DLD1 (cell line): ENCODE data around the gene PITHD1.
"Not testable (repeated sequence)": the region's sequence is repeated elsewhere in the genome, so short reads cannot be mapped to it uniquely, and the experiment has no call there.

Experiments
- in situ Hi-C: cut with HindIII; loops from 2 replicates; pipeline ENCODE4 v1.10.0; 2017; ENCODE audit warnings: low sequenced_read_pairs

PITHD1 gene

GRCh38 chr1:23777979-23778814 lies at the start of gene PITHD1:
PITHD1 (plus strand) TSS chr1:23778418; CDS start chr1:23778516, 98 bp downstream.
- in situ Hi-C loops: no loop called here

GRCh38 chr1:23732363-23733224 lies 45.6 kb upstream of the PITHD1 start:
- in situ Hi-C loops: no loop called here

- in situ Hi-C loops: not testable (repeated sequence)
These were observed 44.9 kb upstream of the PITHD1 start for GRCh38 chr1:23733281-23733680.

- in situ Hi-C loops: no loop called here
These were observed 41.6 kb upstream of the PITHD1 start for GRCh38 chr1:23736437-23737134.

- in situ Hi-C loops: no loop called here
These were observed 36.6 kb upstream of the PITHD1 start for GRCh38 chr1:23741609-23742008.

GRCh38 chr1:23742670-23743286 lies 35.4 kb upstream of the PITHD1 start:
- in situ Hi-C loops: no loop called here

GRCh38 chr1:23743287-23744152 lies 34.7 kb upstream of the PITHD1 start, which contains the start of gene ELOA:
ELOA (plus strand) TSS chr1:23743471; CDS start chr1:23743504, 33 bp downstream.
- in situ Hi-C loops: no loop called here

GRCh38 chr1:23745515-23745914 lies 32.7 kb upstream of the PITHD1 start:
- in situ Hi-C loops: no loop called here

- in situ Hi-C loops: no loop called here
These were observed 30.2 kb upstream of the PITHD1 start for GRCh38 chr1:23748016-23748415.

- in situ Hi-C loops: no loop called here
These were observed 27.0 kb upstream of the PITHD1 start for GRCh38 chr1:23751050-23751814.

- in situ Hi-C loops: no loop called here
These were observed 26.4 kb upstream of the PITHD1 start for GRCh38 chr1:23751815-23752200.

- in situ Hi-C loops: no loop called here
These were observed 25.3 kb upstream of the PITHD1 start for GRCh38 chr1:23752909-23753308.

- in situ Hi-C loops: no loop called here
These were observed 21.5 kb upstream of the PITHD1 start for GRCh38 chr1:23756676-23757075.

- in situ Hi-C loops: no loop called here
These were observed 20.4 kb upstream of the PITHD1 start for GRCh38 chr1:23757812-23758211.

- in situ Hi-C loops: no loop called here
These were observed 18.9 kb upstream of the PITHD1 start for GRCh38 chr1:23759277-23759676.

- in situ Hi-C loops: no loop called here
These were observed 15.1 kb upstream of the PITHD1 start for GRCh38 chr1:23763041-23763577.

- in situ Hi-C loops: no loop called here
These were observed 9.5 kb upstream of the PITHD1 start for GRCh38 chr1:23768733-23769132.

GRCh38 chr1:23772049-23772853 lies 6.0 kb upstream of the PITHD1 start:
- in situ Hi-C loops: no loop called here
